Uterus (tissue), 4 donors: Measurements from ENCODE around the gene PRDM15. TPM values are rescaled to one million over a fixed set of nuclear protein-coding genes. Genes with fewer than 3 reads are reported as not detected.

Experiments
- DNase-seq, 2 donors: peaks; one replicate each; pipeline ENCODE4 v3.0.0-alpha.2; 2019 to 2020
- H3K27ac ChIP-seq, 2 donors: fragments of 200-600 bp; sonication (generic); 1 replicate in 1 of 2; 2 replicates in 1 of 2; pipeline ENCODE4 v1.5.1; 2016 to 2018
- H3K27me3 ChIP-seq, 2 donors: fragments of 200-600 bp; sonication (generic); one replicate each; pipeline ENCODE4 v1.5.1; 2018 to 2019; ENCODE audit warnings: control low read depth in 1 of 2
- H3K36me3 ChIP-seq, 2 donors: fragments of 200-600 bp; sonication (generic); one replicate each; pipeline ENCODE4 v1.5.1; 2019; ENCODE audit warnings: control low read depth in 1 of 2
- H3K4me1 ChIP-seq, 2 donors: fragments of 200-600 bp; sonication (generic); one replicate each; pipeline ENCODE4 v1.5.1; 2018 to 2019; ENCODE audit warnings: control low read depth in 1 of 2
- H3K4me3 ChIP-seq, 2 donors: fragments of 200-600 bp; sonication (generic); 1 replicate in 1 of 2; 2 replicates in 1 of 2; pipeline ENCODE4 v1.5.1; 2018 to 2019; ENCODE audit warnings: mild to moderate bottlenecking in 1 of 2
- H3K9me3 ChIP-seq, 2 donors: fragments of 200-600 bp; sonication (generic); one replicate each; pipeline ENCODE4 v1.5.1; 2019; ENCODE audit warnings: control low read depth in 1 of 2
- POLR2A ChIP-seq, 2 donors: fragments of 450-650 bp; IDR thresholded peaks; one replicate each; pipeline ENCODE4 v1.6.1; 2016; ENCODE audit warnings: antibody characterized with exemption in 2 of 2, mild to moderate bottlenecking in 1 of 2, moderate library complexity in 1 of 2
- intact Hi-C: fragments of 100-400 bp; cut with DNase I; formaldehyde crosslinking; loops from one replicate; pipeline ENCODE4 v1.15.1; 2023; ENCODE audit warnings: low total_unique reads
- total RNA-seq, 4 donors: library from RNA; depleted of rRNA in 3 of 4; stranded (reverse); fragments of >200 nt in 3 of 4; gene quantifications; one replicate each; pipeline versions ENCODE4 v1.1.0 to v1.2.4, GENCODE V29; 2014 to 2023
- TF ChIP-seq, protein P1 (sequence below), 4 experiments: fragments of 200-600 bp in 2 of 4; fragments of 450-650 bp in 2 of 4; sonication (generic) in 2 of 4; IDR thresholded peaks; one replicate each; pipeline ENCODE4 v1.5.1; 2016 to 2019; ENCODE audit warnings: antibody characterized with exemption in 4 of 4, mild to moderate bottlenecking in 2 of 4, moderate library complexity in 1 of 4
- donor health status: DM: yes; HTN: yes; CAD: no.

The PRDM15 gene
- total RNA-seq, 4 donors from 2014 or later: 5.9 to 11.0 (median 6.5) TPM

DNA sequence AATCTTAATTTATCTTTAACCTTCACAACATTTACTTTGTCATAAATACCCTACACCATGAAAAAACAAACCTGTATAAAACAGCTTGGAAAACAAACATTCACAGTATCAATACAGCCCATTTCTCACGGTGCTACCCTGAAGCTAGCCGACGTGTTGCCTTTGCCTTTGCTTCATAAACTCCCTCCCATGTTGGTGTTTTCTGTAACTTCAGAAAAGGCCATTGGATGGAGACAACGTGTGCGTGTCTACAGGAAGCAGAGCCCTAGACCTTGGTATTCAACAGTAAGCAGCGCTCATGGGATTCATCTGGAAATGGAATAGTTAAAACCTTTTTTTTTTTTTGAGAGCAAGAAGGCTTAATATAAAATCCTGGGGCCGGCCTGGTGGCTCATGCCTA is 7.2 kb upstream of the PRDM15 start:
- no peaks in the 10 kb centered on the region for H3K9me3 ChIP-seq
- no peak for DNase-seq
- H3K36me3 ChIP-seq: no peaks in the 10 kb centered on the region
- no peak overlapping the region for H3K4me3 ChIP-seq
- intact Hi-C loops: no loop called here
- no peaks in the 10 kb centered on the region for H3K4me1 ChIP-seq
- no peak overlapping the region for H3K27ac ChIP-seq
- H3K27me3 ChIP-seq: no peaks in the 10 kb centered on the region
- TF ChIP-seq, protein P1, sequence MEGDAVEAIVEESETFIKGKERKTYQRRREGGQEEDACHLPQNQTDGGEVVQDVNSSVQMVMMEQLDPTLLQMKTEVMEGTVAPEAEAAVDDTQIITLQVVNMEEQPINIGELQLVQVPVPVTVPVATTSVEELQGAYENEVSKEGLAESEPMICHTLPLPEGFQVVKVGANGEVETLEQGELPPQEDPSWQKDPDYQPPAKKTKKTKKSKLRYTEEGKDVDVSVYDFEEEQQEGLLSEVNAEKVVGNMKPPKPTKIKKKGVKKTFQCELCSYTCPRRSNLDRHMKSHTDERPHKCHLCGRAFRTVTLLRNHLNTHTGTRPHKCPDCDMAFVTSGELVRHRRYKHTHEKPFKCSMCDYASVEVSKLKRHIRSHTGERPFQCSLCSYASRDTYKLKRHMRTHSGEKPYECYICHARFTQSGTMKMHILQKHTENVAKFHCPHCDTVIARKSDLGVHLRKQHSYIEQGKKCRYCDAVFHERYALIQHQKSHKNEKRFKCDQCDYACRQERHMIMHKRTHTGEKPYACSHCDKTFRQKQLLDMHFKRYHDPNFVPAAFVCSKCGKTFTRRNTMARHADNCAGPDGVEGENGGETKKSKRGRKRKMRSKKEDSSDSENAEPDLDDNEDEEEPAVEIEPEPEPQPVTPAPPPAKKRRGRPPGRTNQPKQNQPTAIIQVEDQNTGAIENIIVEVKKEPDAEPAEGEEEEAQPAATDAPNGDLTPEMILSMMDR (IDR thresholded peaks at IDR 0.05): no peak
- no peak for TF ChIP-seq POLR2A (IDR thresholded peaks at IDR 0.05)

DNA sequence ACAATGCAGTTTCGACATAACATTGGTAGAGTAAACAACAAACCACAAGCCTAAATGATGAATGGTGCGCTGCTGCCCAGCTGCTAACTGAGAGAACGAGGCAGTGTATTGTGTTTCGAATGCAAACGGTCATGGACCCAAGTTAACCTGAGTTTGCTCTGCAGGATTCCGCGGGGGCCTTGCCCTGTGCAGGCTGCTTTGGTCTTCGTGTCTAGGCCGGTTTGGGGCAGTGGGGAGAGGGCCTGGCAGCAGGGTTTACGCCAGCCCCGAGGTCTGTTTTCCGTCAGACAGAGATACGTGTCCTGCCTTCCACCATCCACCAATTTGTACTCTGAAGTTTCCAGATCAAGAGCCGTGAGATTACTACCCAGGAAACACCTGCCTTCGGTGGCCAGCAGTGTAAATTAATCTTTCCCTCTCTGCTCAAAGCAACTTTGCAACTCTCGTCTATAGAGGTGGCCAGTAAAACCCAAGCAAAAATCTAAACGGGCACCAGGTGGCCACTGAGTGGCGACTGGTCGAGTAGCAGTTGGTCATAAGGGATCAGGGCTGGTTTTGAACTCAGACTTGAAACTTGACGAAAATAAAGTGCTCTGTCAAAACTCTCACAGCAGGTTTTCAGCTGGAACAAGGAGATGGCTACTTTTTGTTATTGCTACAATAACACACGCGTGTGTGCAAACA is 6.3 kb upstream of the PRDM15 start:
- Histone ChIP-seq H3K4me3 (no peak overlapping the region), H3K27ac (no peak overlapping the region), H3K4me1 (no peaks in the 10 kb centered on the region), H3K27me3 (no peaks in the 10 kb centered on the region), H3K36me3 (no peaks in the 10 kb centered on the region), H3K9me3 (no peaks in the 10 kb centered on the region)
- TF ChIP-seq POLR2A (IDR thresholded peaks at IDR 0.05): no peak
- TF ChIP-seq, protein P1 (IDR thresholded peaks at IDR 0.05): no peak
- intact Hi-C loops: no loop called here
- DNase-seq: no peak

DNA sequence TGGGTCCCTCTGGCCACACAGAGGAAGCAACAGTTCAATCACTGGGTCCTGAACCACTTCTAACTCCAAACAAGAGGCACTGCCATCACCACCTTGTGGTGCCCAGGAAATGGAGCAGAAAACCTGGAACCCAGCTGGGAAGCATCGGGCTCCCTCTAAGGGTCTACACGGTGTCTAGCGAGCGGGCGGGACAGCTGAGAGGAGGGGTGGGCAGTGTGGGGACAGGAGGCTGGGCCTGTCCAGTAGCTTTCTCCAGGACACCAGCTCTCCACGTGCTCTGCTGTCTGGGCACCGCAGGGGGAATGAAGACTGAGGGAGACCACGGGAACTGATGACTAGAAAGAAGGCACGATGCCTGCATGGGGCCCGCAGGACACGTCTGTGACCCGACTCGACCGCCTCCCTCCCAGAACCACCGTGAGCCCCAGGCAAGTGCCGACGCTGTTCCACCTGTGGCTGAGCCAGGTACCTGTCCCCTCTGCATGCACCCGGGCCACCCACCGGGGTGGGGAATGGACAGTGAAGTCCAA is 5.4 kb upstream of the PRDM15 start:
- intact Hi-C loops: no loop called here
- no peak overlapping the region for H3K27ac ChIP-seq

DNA sequence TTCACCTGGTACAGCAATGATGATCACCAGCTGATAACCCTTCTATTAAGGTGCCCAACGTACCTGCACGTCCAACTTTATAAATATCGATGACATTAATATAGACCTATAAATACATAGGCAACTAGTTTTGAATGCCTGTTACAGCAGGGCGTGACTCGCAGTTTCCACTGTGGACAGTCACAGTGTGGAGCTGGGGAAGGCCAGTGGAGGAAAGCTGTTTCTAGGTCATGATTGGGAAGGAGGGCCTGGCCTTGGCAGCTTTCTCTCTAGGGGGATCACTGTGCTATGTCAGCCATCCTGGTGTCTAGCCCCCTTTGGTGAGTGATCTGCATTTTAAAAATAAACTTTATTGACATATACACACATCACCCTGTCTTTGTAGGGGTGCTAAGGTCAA is 4.4 kb upstream of the PRDM15 start:
- no peak for TF ChIP-seq POLR2A (IDR thresholded peaks at IDR 0.05)
- TF ChIP-seq, protein P1 (IDR thresholded peaks at IDR 0.05): no peak
- no peak for DNase-seq
- H3K27ac ChIP-seq: no peak overlapping the region
- H3K27me3 ChIP-seq: no peaks in the 10 kb centered on the region
- H3K9me3 ChIP-seq: no peaks in the 10 kb centered on the region
- H3K4me3 ChIP-seq: no peak overlapping the region
- H3K4me1 ChIP-seq: no peaks in the 10 kb centered on the region
- H3K36me3 ChIP-seq: no peaks in the 10 kb centered on the region
- intact Hi-C loops: no loop called here

More for the DNA sequence above, 5.4 kb upstream of the PRDM15 start:
- Histone ChIP-seq H3K27me3 (no peaks in the 10 kb centered on the region), H3K9me3 (no peaks in the 10 kb centered on the region), H3K36me3 (no peaks in the 10 kb centered on the region), H3K4me3 (no peak overlapping the region), H3K4me1 (no peaks in the 10 kb centered on the region)
- TF ChIP-seq POLR2A (IDR thresholded peaks at IDR 0.05): no peak
- TF ChIP-seq, protein P1 (IDR thresholded peaks at IDR 0.05): no peak
- no peak for DNase-seq

DNA sequence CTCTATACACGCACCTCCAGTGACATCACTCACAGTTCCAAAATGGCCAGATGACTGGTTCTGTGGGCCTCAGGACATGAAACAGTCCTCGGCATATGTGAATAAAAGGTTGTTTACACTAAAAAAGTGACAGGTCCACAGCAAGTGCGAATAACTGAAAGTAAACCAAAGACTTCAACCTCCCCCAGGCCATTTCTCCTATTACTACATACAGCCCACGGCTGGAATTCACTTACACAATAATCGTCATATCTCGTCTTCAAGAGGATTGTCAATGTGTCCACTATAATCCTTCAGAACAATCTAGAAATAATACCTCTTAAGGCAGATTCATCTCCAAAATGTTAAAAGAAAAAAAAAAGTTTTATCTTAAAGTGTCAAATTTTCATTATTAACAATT is 1.9 kb upstream of the PRDM15 start:
- no peaks in the 10 kb centered on the region for H3K27me3 ChIP-seq
- H3K27ac ChIP-seq: no peak overlapping the region
- no peaks in the 10 kb centered on the region for H3K9me3 ChIP-seq
- intact Hi-C loops: no loop called here
- peaks cover 0 to 8% of the 10 kb centered on the region in 2 donors for H3K4me1 ChIP-seq
- no peak overlapping the region for H3K4me3 ChIP-seq
- no peak for DNase-seq
- TF ChIP-seq, protein P1 (IDR thresholded peaks at IDR 0.05): no peak
- TF ChIP-seq POLR2A (IDR thresholded peaks at IDR 0.05): no peak
- H3K36me3 ChIP-seq: no peaks in the 10 kb centered on the region
